ENCODE data around the gene IRF7.

IRF7 gene

GRCh38 chr11:565921-566509 is 49.7 kb downstream of the IRF7 start:
- H3K9ac ChIP-seq (ENCODE audit: low read depth, low read length) = no peak overlapping the region
- H3K4me3 ChIP-seq (ENCODE audit: low read length) = no peak overlapping the region
- peak overlapping the region; percentile 45; the same call in 1 of the 2 replicates for H3K27ac ChIP-seq (ENCODE audit: low read depth, low read length)
- no peaks in the 10 kb centered on the region; the same call in 1 of the 2 replicates for H3K27me3 ChIP-seq (ENCODE audit: insufficient read depth, low read length)
- 75% methylated on average over 12 of the region's 12 CpGs for WGBS
- H3K36me3 ChIP-seq (ENCODE audit: insufficient read depth, low read length) = peaks cover 13% of the 10 kb centered on the region; the same call in 1 of the 2 replicates
- peaks cover 8% of the 10 kb centered on the region; the same call in 1 of the 2 replicates for H3K4me1 ChIP-seq (ENCODE audit: insufficient read depth, low read length)
- no peaks in the 10 kb centered on the region for H3K9me3 ChIP-seq (ENCODE audit: insufficient read depth, low read depth, low read length)

DNA sequence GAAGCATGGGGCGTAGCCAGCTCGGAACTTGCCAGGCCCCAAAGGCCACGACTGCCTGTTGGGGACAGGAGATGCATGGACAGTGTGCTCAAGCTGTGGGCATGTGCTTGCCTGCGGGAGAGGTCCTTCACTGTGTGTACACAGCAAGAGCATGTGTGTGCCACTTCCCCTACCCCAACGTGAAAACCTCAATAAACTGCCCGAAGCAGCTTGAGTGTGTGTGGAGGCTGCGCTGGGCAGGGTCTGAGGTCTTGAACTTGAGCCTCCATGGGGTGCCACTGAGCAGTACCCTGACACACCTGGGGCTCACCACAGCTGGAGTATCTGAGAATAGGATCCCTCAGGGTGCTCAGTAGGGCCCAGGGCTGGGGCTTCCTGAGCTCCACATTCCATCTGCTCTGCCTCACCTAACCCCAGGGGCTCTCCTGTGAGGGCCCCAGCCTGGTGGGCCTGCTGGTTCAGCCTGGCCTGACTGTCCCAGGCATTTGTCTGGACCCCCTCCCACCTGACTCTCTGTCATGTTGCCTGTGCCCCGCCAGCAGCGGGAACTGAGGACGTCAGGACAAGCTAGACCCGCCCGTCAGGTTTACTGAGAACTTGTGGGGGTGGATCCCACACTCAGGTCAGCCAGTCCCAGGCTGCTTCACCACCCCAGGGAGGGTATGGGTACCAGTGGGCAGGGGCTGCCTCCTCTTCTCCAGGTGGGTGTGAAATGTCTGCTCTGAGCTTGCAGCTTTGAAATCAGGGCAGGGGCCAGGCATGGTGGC is 51.8 kb downstream of the IRF7 start:
- Histone ChIP-seq H3K4me1 (ENCODE audit: insufficient read depth, low read length) (peaks cover 8% of the 10 kb centered on the region; the same call in 1 of the 2 replicates), H3K9ac (ENCODE audit: low read depth, low read length) (no peak overlapping the region)
- WGBS = 96% methylated on average over 12 of the region's 12 CpGs

GRCh38 chr11:563066-563811 is 52.5 kb downstream of the IRF7 start:
- 95% methylated on average over 18 of the region's 18 CpGs for WGBS
- peaks cover 8% of the 10 kb centered on the region; the same call in 1 of the 2 replicates for H3K4me1 ChIP-seq (ENCODE audit: insufficient read depth, low read length)

More for the DNA sequence above, 51.8 kb downstream of the IRF7 start:
- Histone ChIP-seq H3K27ac (ENCODE audit: low read depth, low read length) (no peak overlapping the region), H3K27me3 (ENCODE audit: insufficient read depth, low read length) (no peaks in the 10 kb centered on the region; the same call in 1 of the 2 replicates), H3K9me3 (ENCODE audit: insufficient read depth, low read depth, low read length) (no peaks in the 10 kb centered on the region), H3K36me3 (ENCODE audit: insufficient read depth, low read length) (peaks cover 13% of the 10 kb centered on the region; the same call in 1 of the 2 replicates), H3K4me3 (ENCODE audit: low read length) (no peak overlapping the region)

More at GRCh38 chr11:563066-563811, 52.5 kb downstream of the IRF7 start:
- H3K36me3 ChIP-seq (ENCODE audit: insufficient read depth, low read length) = peaks cover 13% of the 10 kb centered on the region; the same call in 1 of the 2 replicates
- H3K9me3 ChIP-seq (ENCODE audit: insufficient read depth, low read depth, low read length) = no peaks in the 10 kb centered on the region
- no peak overlapping the region for H3K9ac ChIP-seq (ENCODE audit: low read depth, low read length)
- peaks cover 1% of the 10 kb centered on the region; the same call in 1 of the 2 replicates for H3K27me3 ChIP-seq (ENCODE audit: insufficient read depth, low read length)
- no peak overlapping the region for H3K4me3 ChIP-seq (ENCODE audit: low read length)
- no peak overlapping the region for H3K27ac ChIP-seq (ENCODE audit: low read depth, low read length)

Data from HUES64 (cell line).